ENCODE data around the gene CCNL2.

- TF ChIP-seq POLR2A (IDR thresholded peaks at IDR 0.05; ENCODE audit: extremely low read depth, insufficient read length), result no peak
- TF ChIP-seq CTCF (IDR thresholded peaks at IDR 0.05; ENCODE audit: low read depth, low read length), result no peak
- TF ChIP-seq MAX (IDR thresholded peaks at IDR 0.05; ENCODE audit: low read depth, low read length), result no peak
- no peak for TF ChIP-seq MYC (IDR thresholded peaks at IDR 0.05; ENCODE audit: low read depth, low read length)
Measured at GRCh38 chr1:1421907-1422464, 22.9 kb upstream of the CCNL2 start.
